Liver (tissue), 9 donors: ENCODE data around the gene GNB1. TPM values are rescaled to one million over a fixed set of nuclear protein-coding genes. Genes with fewer than 3 reads are reported as not detected.
A peak's percentile ranks its signal among the peaks of the same experiment; 100 is the strongest.
"Not testable (repeated sequence)": the region's sequence is repeated elsewhere in the genome, so short reads cannot be mapped to it uniquely, and the experiment has no call there.

ENCODE experiments used
- DNase-seq: peaks from one replicate; pipeline ENCODE4 v3.0.0-alpha.2; 2017; ENCODE audit warnings: low spot score
- H3K27ac ChIP-seq, 2 donors: one replicate each; pipeline ENCODE4 v1.7.0; 2013; ENCODE audit warnings: inconsistent platforms in 2 of 2, low read length in 2 of 2, control low read depth in 1 of 2, low read depth in 1 of 2, mild to moderate bottlenecking in 1 of 2
- H3K27me3 ChIP-seq, 4 donors: one replicate each; pipeline versions ENCODE4 v1.6.1 to v1.7.0; 2013; ENCODE audit warnings: low read length in 3 of 4, inconsistent platforms in 1 of 4, mild to moderate bottlenecking in 1 of 4, moderate library complexity in 1 of 4; ENCODE audit not compliant: control insufficient read depth in 4 of 4, insufficient read depth in 4 of 4
- H3K36me3 ChIP-seq, 4 donors: one replicate each; pipeline versions ENCODE4 v1.6.1 to v1.7.0; 2013; ENCODE audit warnings: low read length in 3 of 4, mild to moderate bottlenecking in 3 of 4, low read depth in 1 of 4, moderate library complexity in 1 of 4; ENCODE audit not compliant: control insufficient read depth in 4 of 4, insufficient read depth in 3 of 4
- H3K4me1 ChIP-seq, 4 donors: one replicate each; pipeline versions ENCODE4 v1.6.1 to v1.7.0; 2013; ENCODE audit warnings: low read length in 3 of 4, mild to moderate bottlenecking in 3 of 4, moderate library complexity in 1 of 4; ENCODE audit not compliant: control insufficient read depth in 4 of 4, insufficient read depth in 4 of 4
- H3K4me3 ChIP-seq, 3 donors: one replicate each; pipeline versions ENCODE4 v1.6.1 to v1.7.0; 2013; ENCODE audit warnings: low read length in 3 of 3, control low read depth in 1 of 3, low read depth in 1 of 3, mild to moderate bottlenecking in 1 of 3
- H3K9ac ChIP-seq, 2 donors: one replicate each; pipeline ENCODE4 v1.7.0; 2013; ENCODE audit warnings: low read length in 2 of 2, mild to moderate bottlenecking in 2 of 2, moderate library complexity in 2 of 2, control low read depth in 1 of 2, low read depth in 1 of 2
- H3K9me3 ChIP-seq, 4 donors: one replicate each; pipeline versions ENCODE4 v1.6.1 to v1.7.0; 2013; ENCODE audit warnings: low read length in 3 of 4; ENCODE audit not compliant: control insufficient read depth in 4 of 4
- EGR1 ChIP-seq, 2 donors: IDR thresholded peaks; 2 replicates each; pipeline ENCODE4 v1.6.1; 2016 to 2018; ENCODE audit warnings: antibody characterized with exemption in 2 of 2, low read depth in 2 of 2
- FOXA2 ChIP-seq: IDR thresholded peaks from 2 replicates; pipeline ENCODE4 v1.6.1; 2016; ENCODE audit warnings: antibody characterized with exemption
- HNF4G ChIP-seq: IDR thresholded peaks from 2 replicates; pipeline ENCODE4 v1.6.1; 2016; ENCODE audit warnings: antibody characterized with exemption
- JUND ChIP-seq, 2 donors: IDR thresholded peaks; 2 replicates each; pipeline ENCODE4 v1.6.1; 2016; ENCODE audit warnings: antibody characterized with exemption in 2 of 2
- NR2F2 ChIP-seq: IDR thresholded peaks from 2 replicates; pipeline ENCODE4 v1.6.1; 2016; ENCODE audit warnings: antibody characterized with exemption
- SP1 ChIP-seq: IDR thresholded peaks from 2 replicates; pipeline ENCODE4 v1.6.1; 2018; ENCODE audit warnings: antibody characterized with exemption, mild to moderate bottlenecking
- TAF1 ChIP-seq: conservative IDR thresholded peaks from 2 replicates; pipeline ENCODE4 v1.6.1; 2016; ENCODE audit warnings: antibody characterized with exemption, mild to moderate bottlenecking
- WGBS: extraction: QIAGEN DNeasy Blood & Tissue Kit; methylation state at CpG from one replicate; pipeline ENCODE4 v1.1.7; 2013; 5-methylcytosine and 5-hydroxymethylcytosine counted together
- polyA plus RNA-seq, 2 donors: library from polyadenylated mRNA; stranded (reverse) in 1 of 2; unstranded in 1 of 2; fragments of 200-250 nt in 1 of 2; fragments of >200 nt in 1 of 2; fragmentation: Nextera tagmentation in 1 of 2; extraction: Ambion mirVana in 1 of 2; gene quantifications; one replicate each; pipeline versions ENCODE4 v1.2.1 to v1.2.3, GENCODE V29; 2013 to 2015
- total RNA-seq, 2 donors: library from RNA; depleted of rRNA; stranded (reverse); fragments of >200 nt; gene quantifications; one replicate each; pipeline ENCODE4 v1.2.3, GENCODE V29; 2014
- TF ChIP-seq, protein P1 (sequence below): IDR thresholded peaks from 2 replicates; pipeline ENCODE4 v1.6.1; 2016; ENCODE audit warnings: antibody characterized with exemption
- TF ChIP-seq, protein P2 (sequence below): IDR thresholded peaks from 2 replicates; pipeline ENCODE4 v1.6.1; 2016; ENCODE audit warnings: antibody characterized with exemption
- donor health status: healthy.
- donor health status: healthy.
- donor health status: healthy.
- donor health status: healthy.
- donor health status: healthy.

GNB1 gene
- total and polyA plus RNA-seq, 4 donors: 22.3 to 68.5 (median 52.7) TPM

DNA sequence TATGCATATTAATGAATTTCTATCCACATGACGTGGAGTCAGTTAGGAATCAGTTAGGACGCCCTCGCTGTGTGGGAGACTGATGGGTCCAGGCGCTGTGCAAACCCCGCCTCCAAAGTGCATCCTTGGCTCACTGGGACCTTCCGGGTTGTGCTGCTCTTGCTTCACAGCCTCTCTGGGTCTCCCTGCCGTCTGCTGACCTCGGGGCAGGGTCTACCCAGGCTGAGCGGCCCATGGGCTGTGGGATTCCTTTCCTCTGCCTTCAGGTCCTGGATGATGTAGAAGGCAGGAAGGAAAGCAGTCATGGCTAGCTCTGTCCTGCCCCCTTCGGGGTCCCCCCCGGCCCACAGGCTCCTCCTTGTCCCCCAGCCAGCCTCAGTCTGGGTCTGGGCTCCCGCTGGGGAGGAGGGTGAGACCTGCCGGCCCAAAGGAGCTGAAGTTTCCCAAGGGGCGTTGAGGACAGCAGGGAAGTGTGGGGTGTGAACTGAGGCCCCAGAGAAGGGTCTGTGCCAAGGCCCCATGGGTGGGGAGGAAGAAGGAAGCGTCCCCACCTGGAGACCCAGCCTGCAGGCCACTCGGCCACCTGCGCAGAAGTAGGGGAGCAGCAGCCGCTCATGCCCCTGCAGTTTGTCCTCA, 142.1 kb downstream of the GNB1 start:
- peaks cover 0 to 14% (median 4%) of the 10 kb centered on the region in 4 donors for H3K36me3 ChIP-seq
- H3K4me1 ChIP-seq: peaks cover under 1 to 13% (median 3%) of the 10 kb centered on the region in 4 donors
- H3K9me3 ChIP-seq: no peaks in the 10 kb centered on the region
- no peak overlapping the region for H3K4me3 ChIP-seq
- H3K27me3 ChIP-seq: no peaks in the 10 kb centered on the region
- no peak for TF ChIP-seq NR2F2
- TF ChIP-seq, protein P1, sequence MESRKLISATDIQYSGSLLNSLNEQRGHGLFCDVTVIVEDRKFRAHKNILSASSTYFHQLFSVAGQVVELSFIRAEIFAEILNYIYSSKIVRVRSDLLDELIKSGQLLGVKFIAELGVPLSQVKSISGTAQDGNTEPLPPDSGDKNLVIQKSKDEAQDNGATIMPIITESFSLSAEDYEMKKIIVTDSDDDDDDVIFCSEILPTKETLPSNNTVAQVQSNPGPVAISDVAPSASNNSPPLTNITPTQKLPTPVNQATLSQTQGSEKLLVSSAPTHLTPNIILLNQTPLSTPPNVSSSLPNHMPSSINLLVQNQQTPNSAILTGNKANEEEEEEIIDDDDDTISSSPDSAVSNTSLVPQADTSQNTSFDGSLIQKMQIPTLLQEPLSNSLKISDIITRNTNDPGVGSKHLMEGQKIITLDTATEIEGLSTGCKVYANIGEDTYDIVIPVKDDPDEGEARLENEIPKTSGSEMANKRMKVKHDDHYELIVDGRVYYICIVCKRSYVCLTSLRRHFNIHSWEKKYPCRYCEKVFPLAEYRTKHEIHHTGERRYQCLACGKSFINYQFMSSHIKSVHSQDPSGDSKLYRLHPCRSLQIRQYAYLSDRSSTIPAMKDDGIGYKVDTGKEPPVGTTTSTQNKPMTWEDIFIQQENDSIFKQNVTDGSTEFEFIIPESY: no peak
- no peak for TF ChIP-seq FOXA2
- no peak for TF ChIP-seq TAF1
- TF ChIP-seq JUND (IDR thresholded peaks at IDR 0.05): no peak
- no peak for TF ChIP-seq HNF4G
- TF ChIP-seq, protein P2, sequence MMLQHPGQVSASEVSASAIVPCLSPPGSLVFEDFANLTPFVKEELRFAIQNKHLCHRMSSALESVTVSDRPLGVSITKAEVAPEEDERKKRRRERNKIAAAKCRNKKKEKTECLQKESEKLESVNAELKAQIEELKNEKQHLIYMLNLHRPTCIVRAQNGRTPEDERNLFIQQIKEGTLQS: no peak
- TF ChIP-seq SP1: no peak
- no peak for DNase-seq
- no peak overlapping the region for H3K9ac ChIP-seq
- no peak overlapping the region for H3K27ac ChIP-seq
- WGBS: 81% methylated on average over 18 of the region's 18 CpGs

DNA sequence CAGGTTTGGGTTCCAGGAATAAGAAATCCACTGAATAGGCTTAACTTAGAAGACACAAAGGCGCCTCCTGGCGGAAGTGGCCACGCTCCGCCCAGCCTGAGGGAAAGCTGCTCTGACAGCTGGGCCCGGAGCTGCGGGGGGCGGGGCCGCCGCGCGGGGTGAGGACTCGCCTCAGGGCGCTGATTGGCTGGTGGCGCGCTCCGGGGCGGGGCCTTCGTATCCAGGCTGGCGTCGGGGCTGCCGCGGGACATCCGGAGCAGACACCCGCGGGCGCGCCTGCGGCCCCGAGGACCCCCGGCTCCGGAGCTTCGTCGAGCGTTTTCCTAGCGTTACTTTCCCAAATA, 144.3 kb downstream of the GNB1 start:
- not testable (repeated sequence) for H3K9me3 ChIP-seq, H3K4me3 ChIP-seq, H3K36me3 ChIP-seq, H3K27me3 ChIP-seq, H3K4me1 ChIP-seq, H3K9ac ChIP-seq, DNase-seq
- WGBS: no CpG with 5 or more reads among the region's 35 CpGs
- H3K27ac ChIP-seq: peak overlapping the region; percentile 68 to 89

DNA sequence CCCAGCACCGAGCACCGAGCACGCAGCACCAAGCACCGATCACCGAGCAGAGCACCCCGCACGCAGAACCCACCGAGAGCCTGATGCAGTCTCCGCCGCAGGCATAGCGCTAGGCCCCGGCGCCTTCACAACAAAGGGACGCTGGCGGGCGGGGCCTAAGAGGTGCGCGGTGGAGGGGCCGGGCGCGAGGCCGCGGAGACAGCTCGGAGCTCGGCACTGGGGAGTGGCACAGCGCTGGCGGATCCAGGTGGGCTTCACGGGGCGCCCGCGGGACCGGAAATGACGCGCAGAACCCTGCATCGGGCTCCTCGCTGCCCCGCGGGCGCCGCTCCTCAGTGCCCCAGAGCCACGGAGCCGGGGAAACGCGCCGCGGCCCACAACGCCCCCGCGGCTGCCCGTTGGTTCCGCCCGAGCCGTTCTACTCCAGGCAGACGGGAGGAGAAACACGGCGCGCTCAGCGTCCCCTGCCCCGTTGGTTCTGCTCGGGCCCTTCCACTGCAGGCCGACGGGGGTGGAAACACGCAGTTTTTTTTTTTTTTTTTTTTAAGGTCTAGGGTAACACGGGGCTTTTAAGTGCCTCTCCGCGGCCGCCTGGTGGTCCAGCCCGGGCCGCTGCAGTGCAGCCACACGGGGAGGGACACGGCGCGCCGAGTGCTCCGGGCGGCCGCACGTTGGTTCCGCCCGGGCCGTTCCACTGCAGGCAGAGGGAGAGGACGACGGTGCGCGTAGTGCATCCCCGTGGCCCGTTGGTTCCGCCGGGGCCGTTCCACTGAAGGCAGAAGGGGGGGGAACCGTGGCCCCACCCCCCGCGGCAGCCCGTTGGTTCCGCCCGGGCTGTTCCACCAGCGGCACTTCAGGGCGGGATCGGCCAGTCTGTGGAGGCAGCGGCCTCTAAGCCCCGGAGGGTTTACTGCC, 145.0 kb downstream of the GNB1 start:
- H3K27ac ChIP-seq: peak overlapping the region; percentile 68 to 89
- not testable (repeated sequence) for H3K27me3 ChIP-seq, H3K4me3 ChIP-seq, H3K9me3 ChIP-seq, H3K36me3 ChIP-seq, H3K9ac ChIP-seq, H3K4me1 ChIP-seq
- peak; percentile 74 for DNase-seq
- under 1% methylated on average over 29 of the region's 101 CpGs for WGBS
- TF ChIP-seq SP1 (peak; percentile 18), EGR1 (IDR thresholded peaks at IDR 0.05; ENCODE audit: low read depth in 2 of 2) (peak in 1 of 2 donors; percentile 22)

DNA sequence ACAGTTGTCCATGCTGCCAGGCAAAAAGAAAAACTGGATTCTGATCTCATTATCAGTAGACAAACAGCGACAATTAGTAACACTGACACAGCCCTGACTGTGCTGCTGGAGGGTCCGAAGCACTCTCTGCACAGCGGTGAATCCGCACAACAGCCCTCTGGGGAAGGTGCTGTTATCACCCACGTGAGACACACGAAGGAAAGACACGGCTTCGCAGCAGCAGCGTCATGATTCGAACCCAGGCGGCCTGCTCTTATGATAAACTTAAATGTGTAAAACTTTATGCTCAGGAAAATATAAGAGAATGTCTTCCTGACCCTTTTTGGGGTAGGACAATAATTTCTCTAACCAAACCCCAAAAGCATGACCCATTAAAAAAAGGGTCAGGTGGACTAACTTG, 148.4 kb downstream of the GNB1 start:
- 93% methylated on average over 11 of the region's 11 CpGs for WGBS
- not testable (repeated sequence) for H3K9ac ChIP-seq, H3K4me3 ChIP-seq, DNase-seq, H3K27ac ChIP-seq, H3K4me1 ChIP-seq, H3K36me3 ChIP-seq, H3K27me3 ChIP-seq, H3K9me3 ChIP-seq

DNA sequence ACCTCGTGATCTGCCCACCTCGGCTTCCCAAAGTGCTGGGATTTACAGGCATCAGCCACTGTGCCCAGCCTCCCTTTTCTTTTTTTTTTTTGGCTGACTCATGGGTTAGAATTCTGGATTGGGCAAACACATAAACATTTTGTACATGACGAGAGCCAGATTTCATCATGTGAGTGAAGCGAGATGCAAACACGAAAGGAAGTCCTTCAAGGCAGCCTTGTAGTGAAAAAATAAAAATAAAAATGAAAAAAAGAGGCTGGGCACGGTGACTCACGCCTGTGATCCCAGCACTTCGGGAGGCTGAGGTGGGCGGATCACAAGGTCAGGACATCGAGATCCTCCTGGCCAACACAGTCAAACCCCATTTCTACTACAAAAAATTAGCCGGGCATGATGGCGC, 149.9 kb downstream of the GNB1 start:
- H3K27me3 ChIP-seq, H3K27ac ChIP-seq, H3K9ac ChIP-seq, H3K4me1 ChIP-seq, H3K9me3 ChIP-seq, DNase-seq, H3K36me3 ChIP-seq, H3K4me3 ChIP-seq: not testable (repeated sequence)
- 89% methylated on average over 11 of the region's 12 CpGs for WGBS

DNA sequence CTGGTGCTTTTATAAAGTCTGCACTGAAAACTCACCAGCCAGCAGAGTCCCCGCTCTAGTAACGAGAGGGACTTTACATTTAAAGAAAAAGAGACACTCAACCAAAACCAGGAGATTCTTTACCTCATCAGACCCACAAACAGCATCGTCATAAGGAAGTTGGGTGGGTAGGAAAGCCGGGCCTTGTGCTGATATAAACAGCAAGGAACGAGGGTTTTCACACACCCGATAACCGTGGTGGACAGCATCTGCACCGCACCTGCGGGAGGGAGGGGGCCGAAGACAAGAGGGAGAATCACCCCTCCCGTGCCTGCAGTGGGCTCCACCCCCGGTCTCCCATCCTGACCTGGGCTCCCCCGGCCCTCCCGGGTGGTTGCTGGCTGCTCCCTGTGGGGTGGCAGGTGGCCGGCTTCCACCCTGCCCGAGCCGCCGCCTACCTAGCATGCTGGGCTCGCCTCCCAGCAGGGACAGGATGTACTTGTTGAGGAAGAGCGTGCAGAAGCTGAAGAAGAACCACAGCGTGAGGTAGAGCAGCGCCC, 152.0 kb downstream of the GNB1 start:
- H3K4me3 ChIP-seq, H3K27me3 ChIP-seq, H3K9me3 ChIP-seq, DNase-seq, H3K27ac ChIP-seq, H3K36me3 ChIP-seq, H3K4me1 ChIP-seq, H3K9ac ChIP-seq: not testable (repeated sequence)
- WGBS: 91% methylated on average over 12 of the region's 22 CpGs
